Measurements from ENCODE around the gene RBM22.

DNA sequence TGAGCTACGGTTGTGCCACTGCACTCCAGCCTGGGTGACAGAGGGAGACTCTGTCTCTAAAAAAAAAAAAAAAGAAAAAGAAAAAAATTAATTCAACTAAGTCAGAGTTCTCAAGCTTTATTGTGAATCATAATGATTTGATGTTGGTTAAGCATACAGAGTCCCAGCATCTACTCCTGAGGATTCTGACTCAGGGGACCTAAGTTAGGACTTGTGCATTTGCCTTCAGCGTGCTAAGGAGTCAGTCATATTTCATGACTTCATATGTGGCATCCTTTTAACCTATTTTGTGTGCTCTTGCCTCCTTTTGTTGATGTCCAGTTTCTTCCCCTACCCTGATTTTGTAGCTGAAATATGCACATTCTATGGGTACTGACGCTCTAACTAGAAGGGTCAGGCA lies 36.9 kb downstream of the RBM22 start:
- TF ChIP-seq, protein P1, sequence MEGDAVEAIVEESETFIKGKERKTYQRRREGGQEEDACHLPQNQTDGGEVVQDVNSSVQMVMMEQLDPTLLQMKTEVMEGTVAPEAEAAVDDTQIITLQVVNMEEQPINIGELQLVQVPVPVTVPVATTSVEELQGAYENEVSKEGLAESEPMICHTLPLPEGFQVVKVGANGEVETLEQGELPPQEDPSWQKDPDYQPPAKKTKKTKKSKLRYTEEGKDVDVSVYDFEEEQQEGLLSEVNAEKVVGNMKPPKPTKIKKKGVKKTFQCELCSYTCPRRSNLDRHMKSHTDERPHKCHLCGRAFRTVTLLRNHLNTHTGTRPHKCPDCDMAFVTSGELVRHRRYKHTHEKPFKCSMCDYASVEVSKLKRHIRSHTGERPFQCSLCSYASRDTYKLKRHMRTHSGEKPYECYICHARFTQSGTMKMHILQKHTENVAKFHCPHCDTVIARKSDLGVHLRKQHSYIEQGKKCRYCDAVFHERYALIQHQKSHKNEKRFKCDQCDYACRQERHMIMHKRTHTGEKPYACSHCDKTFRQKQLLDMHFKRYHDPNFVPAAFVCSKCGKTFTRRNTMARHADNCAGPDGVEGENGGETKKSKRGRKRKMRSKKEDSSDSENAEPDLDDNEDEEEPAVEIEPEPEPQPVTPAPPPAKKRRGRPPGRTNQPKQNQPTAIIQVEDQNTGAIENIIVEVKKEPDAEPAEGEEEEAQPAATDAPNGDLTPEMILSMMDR (conservative IDR thresholded peaks at IDR 0.05; ENCODE audit: low read length): no peak
- TF ChIP-seq EZH2phosphoT487 (IDR thresholded peaks at IDR 0.05; ENCODE audit: borderline replicate concordance): no peak

Data from Loucy (cell line).